Activated naive CD4-positive, alpha-beta T cell treated with anti-CD3 and anti-CD28 coated beads, Interleukin-2, amount 10 ng/mL, durations not matched to agents 7 days and 5 days (primary cell): ENCODE results near the gene LUZP1.
A peak's percentile ranks its signal among the peaks of the same experiment; 100 is the strongest.

Experiments
- CTCF ChIA-PET: fragments of 350-600 bp; sonication (Branson Sonifier 250); formaldehyde crosslinking; loops from one replicate; lab custom pipeline; 2021; ENCODE audit warnings: antibody characterized with exemption; lab: Charles Lee
- DNase-seq: peaks from one replicate; pipeline ENCODE4 v3.0.0-alpha.2; 2020
- H3K27ac Mint-ChIP-seq: one replicate; pipeline ENCODE4 v1.8.0; 2021; ENCODE audit warnings: mild to moderate bottlenecking, moderate library complexity, mixed read lengths
- H3K27me3 Mint-ChIP-seq: one replicate; pipeline ENCODE4 v1.8.0; 2021; ENCODE audit warnings: mild to moderate bottlenecking, mixed read lengths
- H3K36me3 Mint-ChIP-seq: one replicate; pipeline ENCODE4 v1.8.0; 2021; ENCODE audit warnings: mixed read lengths
- H3K4me1 Mint-ChIP-seq: one replicate; pipeline ENCODE4 v1.8.0; 2021; ENCODE audit warnings: mixed read lengths
- H3K4me3 Mint-ChIP-seq: one replicate; pipeline ENCODE4 v1.8.0; 2021; ENCODE audit warnings: mild to moderate bottlenecking, moderate library complexity, mixed read lengths
- H3K9me3 Mint-ChIP-seq: one replicate; pipeline ENCODE4 v1.8.0; 2021; ENCODE audit warnings: mixed read lengths

Gene LUZP1

GRCh38 chr1:23125489-23125888, 43.2 kb downstream of the LUZP1 start:
- no peak overlapping the region for H3K4me3 Mint-ChIP-seq
- no peak for DNase-seq
- H3K36me3 Mint-ChIP-seq = peaks cover 1% of the 10 kb centered on the region
- no peak overlapping the region for H3K27ac Mint-ChIP-seq
- H3K27me3 Mint-ChIP-seq = no peaks in the 10 kb centered on the region
- H3K9me3 Mint-ChIP-seq = no peaks in the 10 kb centered on the region
- peaks cover 29% of the 10 kb centered on the region for H3K4me1 Mint-ChIP-seq
- CTCF ChIA-PET = interaction anchor here (1.1 to 1.8 kb wide), 2 partner anchors 25 to 59 kb away, joined by 5 to 7 read pairs; no protein-coding TSS in a partner anchor

- no peak for DNase-seq
- Mint-ChIP-seq H3K4me1 (peaks cover 37% of the 10 kb centered on the region), H3K9me3 (no peaks in the 10 kb centered on the region), H3K4me3 (no peak overlapping the region), H3K27ac (peak overlapping the region; percentile 19), H3K36me3 (peaks cover 1% of the 10 kb centered on the region), H3K27me3 (no peaks in the 10 kb centered on the region)
- CTCF ChIA-PET = interaction anchor here (1.1 to 1.8 kb wide), 2 partner anchors 24 to 60 kb away, joined by 5 to 7 read pairs; no protein-coding TSS in a partner anchor
Measured at GRCh38 chr1:23124259-23125026, 44.2 kb downstream of the LUZP1 start.

GRCh38 chr1:23123528-23123927, 45.1 kb downstream of the LUZP1 start:
- H3K4me1 Mint-ChIP-seq = peaks cover 46% of the 10 kb centered on the region
- no peak overlapping the region for H3K4me3 Mint-ChIP-seq
- H3K27me3 Mint-ChIP-seq = no peaks in the 10 kb centered on the region
- peaks cover 5% of the 10 kb centered on the region for H3K36me3 Mint-ChIP-seq
- DNase-seq = no peak
- H3K9me3 Mint-ChIP-seq = no peaks in the 10 kb centered on the region
- no peak overlapping the region for H3K27ac Mint-ChIP-seq
- CTCF ChIA-PET = interaction anchor here (0.8 kb wide), 1 partner anchor 61 kb away, joined by 4 read pairs; no protein-coding TSS in a partner anchor

GRCh38 chr1:23122796-23123195, 45.9 kb downstream of the LUZP1 start:
- no peak for DNase-seq
- peaks cover 49% of the 10 kb centered on the region for H3K4me1 Mint-ChIP-seq
- CTCF ChIA-PET = interaction anchor here (0.8 kb wide), 1 partner anchor 62 kb away, joined by 4 read pairs; no protein-coding TSS in a partner anchor
- H3K4me3 Mint-ChIP-seq = no peak overlapping the region
- H3K27me3 Mint-ChIP-seq = no peaks in the 10 kb centered on the region
- peaks cover 6% of the 10 kb centered on the region for H3K36me3 Mint-ChIP-seq
- H3K9me3 Mint-ChIP-seq = no peaks in the 10 kb centered on the region
- H3K27ac Mint-ChIP-seq = no peak overlapping the region

GRCh38 chr1:23122023-23122748, 46.5 kb downstream of the LUZP1 start:
- no peak for DNase-seq
- CTCF ChIA-PET = no interaction called here

GRCh38 chr1:23120383-23120782, 48.3 kb downstream of the LUZP1 start:
- H3K36me3 Mint-ChIP-seq = peaks cover 6% of the 10 kb centered on the region
- CTCF ChIA-PET = interaction anchor here (1.1 to 3.4 kb wide), 5 partner anchors 12 to 65 kb away, joined by 3 to 23 read pairs (median 5); no protein-coding TSS in a partner anchor
- no peaks in the 10 kb centered on the region for H3K27me3 Mint-ChIP-seq
- H3K4me3 Mint-ChIP-seq = no peak overlapping the region
- no peak for DNase-seq
- H3K9me3 Mint-ChIP-seq = no peaks in the 10 kb centered on the region
- peak overlapping the region; percentile 59 for H3K27ac Mint-ChIP-seq
- peaks cover 56% of the 10 kb centered on the region for H3K4me1 Mint-ChIP-seq

More at GRCh38 chr1:23122023-23122748, 46.5 kb downstream of the LUZP1 start:
- Mint-ChIP-seq H3K27ac (no peak overlapping the region), H3K27me3 (no peaks in the 10 kb centered on the region), H3K36me3 (peaks cover 6% of the 10 kb centered on the region), H3K4me1 (peaks cover 52% of the 10 kb centered on the region), H3K4me3 (no peak overlapping the region), H3K9me3 (no peaks in the 10 kb centered on the region)

GRCh38 chr1:23118957-23119792, 49.5 kb downstream of the LUZP1 start:
- Mint-ChIP-seq H3K4me1 (peaks cover 57% of the 10 kb centered on the region), H3K9me3 (no peaks in the 10 kb centered on the region), H3K27me3 (no peaks in the 10 kb centered on the region), H3K27ac (peak overlapping the region; percentile 85), H3K36me3 (peaks cover 6% of the 10 kb centered on the region), H3K4me3 (peak overlapping the region; percentile 48)
- DNase-seq = peak; percentile 62
- CTCF ChIA-PET = interaction anchor here (0.6 to 3.4 kb wide), 7 partner anchors 11 to 814 kb away, joined by 3 to 23 read pairs (median 4); no protein-coding TSS in a partner anchor

GRCh38 chr1:23118407-23118806, 50.2 kb downstream of the LUZP1 start:
- CTCF ChIA-PET = interaction anchor here (1.1 to 3.4 kb wide), 3 partner anchors 19 to 66 kb away, joined by 4 to 23 read pairs (median 19); no protein-coding TSS in a partner anchor
- H3K27me3 Mint-ChIP-seq = no peaks in the 10 kb centered on the region
- no peaks in the 10 kb centered on the region for H3K9me3 Mint-ChIP-seq
- peak overlapping the region; percentile 85 for H3K27ac Mint-ChIP-seq
- H3K4me3 Mint-ChIP-seq = no peak overlapping the region
- peaks cover 55% of the 10 kb centered on the region for H3K4me1 Mint-ChIP-seq
- DNase-seq = no peak
- H3K36me3 Mint-ChIP-seq = peaks cover 6% of the 10 kb centered on the region

- Mint-ChIP-seq H3K36me3 (peaks cover 6% of the 10 kb centered on the region), H3K9me3 (no peaks in the 10 kb centered on the region), H3K27me3 (no peaks in the 10 kb centered on the region), H3K4me3 (no peak overlapping the region), H3K27ac (no peak overlapping the region), H3K4me1 (peaks cover 63% of the 10 kb centered on the region)
- CTCF ChIA-PET = no interaction called here
- no peak for DNase-seq
Measured at GRCh38 chr1:23116921-23117699, 51.5 kb downstream of the LUZP1 start.

GRCh38 chr1:23116216-23116836, 52.3 kb downstream of the LUZP1 start:
- Mint-ChIP-seq H3K27ac (no peak overlapping the region), H3K4me1 (peaks cover 70% of the 10 kb centered on the region), H3K9me3 (no peaks in the 10 kb centered on the region), H3K4me3 (no peak overlapping the region), H3K36me3 (peaks cover 6% of the 10 kb centered on the region), H3K27me3 (no peaks in the 10 kb centered on the region)
- no peak for DNase-seq
- CTCF ChIA-PET = no interaction called here

- no peak for DNase-seq
- peaks cover 74% of the 10 kb centered on the region for H3K4me1 Mint-ChIP-seq
Measured at GRCh38 chr1:23114424-23115079, 54.1 kb downstream of the LUZP1 start.

More at GRCh38 chr1:23114424-23115079, 54.1 kb downstream of the LUZP1 start:
- no peaks in the 10 kb centered on the region for H3K27me3 Mint-ChIP-seq
- H3K36me3 Mint-ChIP-seq = peaks cover 5% of the 10 kb centered on the region
- H3K9me3 Mint-ChIP-seq = no peaks in the 10 kb centered on the region
- no peak overlapping the region for H3K4me3 Mint-ChIP-seq
- CTCF ChIA-PET = interaction anchor here (1.3 kb wide), 2 partner anchors 20 to 70 kb away, joined by 3 read pairs; no protein-coding TSS in a partner anchor
- H3K27ac Mint-ChIP-seq = no peak overlapping the region
